Measurements from ENCODE around the gene ANO2. TPM values are rescaled to one million over a fixed set of nuclear protein-coding genes. Genes with fewer than 3 reads are reported as not detected.

The ANO2 gene
- total RNA-seq, 1 donor from 2014 or later, result 1.5 TPM

DNA sequence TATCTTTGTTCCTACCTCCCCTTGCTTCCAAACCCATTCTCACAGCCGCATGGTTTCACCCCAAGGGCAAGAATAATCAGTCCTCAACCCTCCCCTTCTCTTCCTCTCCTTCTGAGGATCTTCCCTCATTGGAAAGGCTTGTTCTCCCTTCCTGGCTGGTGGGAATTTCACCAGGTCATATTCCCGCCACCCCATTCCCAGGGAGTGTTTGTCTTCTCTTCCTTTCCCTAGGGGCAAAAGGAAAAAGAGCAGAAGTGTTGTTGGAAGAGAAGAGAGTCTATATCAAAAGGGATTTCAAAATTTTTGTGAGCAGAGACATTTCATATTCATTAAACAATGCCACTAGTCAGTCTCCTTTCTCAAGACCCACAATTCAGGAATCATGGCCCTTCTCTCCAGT is 176.9 kb downstream of the ANO2 start:
- no peak for DNase-seq (ENCODE audit: low read depth)
- peaks cover 3% of the 10 kb centered on the region for H3K27me3 ChIP-seq (ENCODE audit: control insufficient read depth, insufficient read depth, low read length)
- TF ChIP-seq, protein P1, sequence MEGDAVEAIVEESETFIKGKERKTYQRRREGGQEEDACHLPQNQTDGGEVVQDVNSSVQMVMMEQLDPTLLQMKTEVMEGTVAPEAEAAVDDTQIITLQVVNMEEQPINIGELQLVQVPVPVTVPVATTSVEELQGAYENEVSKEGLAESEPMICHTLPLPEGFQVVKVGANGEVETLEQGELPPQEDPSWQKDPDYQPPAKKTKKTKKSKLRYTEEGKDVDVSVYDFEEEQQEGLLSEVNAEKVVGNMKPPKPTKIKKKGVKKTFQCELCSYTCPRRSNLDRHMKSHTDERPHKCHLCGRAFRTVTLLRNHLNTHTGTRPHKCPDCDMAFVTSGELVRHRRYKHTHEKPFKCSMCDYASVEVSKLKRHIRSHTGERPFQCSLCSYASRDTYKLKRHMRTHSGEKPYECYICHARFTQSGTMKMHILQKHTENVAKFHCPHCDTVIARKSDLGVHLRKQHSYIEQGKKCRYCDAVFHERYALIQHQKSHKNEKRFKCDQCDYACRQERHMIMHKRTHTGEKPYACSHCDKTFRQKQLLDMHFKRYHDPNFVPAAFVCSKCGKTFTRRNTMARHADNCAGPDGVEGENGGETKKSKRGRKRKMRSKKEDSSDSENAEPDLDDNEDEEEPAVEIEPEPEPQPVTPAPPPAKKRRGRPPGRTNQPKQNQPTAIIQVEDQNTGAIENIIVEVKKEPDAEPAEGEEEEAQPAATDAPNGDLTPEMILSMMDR (IDR thresholded peaks at IDR 0.05; ENCODE audit: insufficient read depth, low read length, poor library complexity, severe bottlenecking), result no peak
- no peaks in the 10 kb centered on the region for H3K36me3 ChIP-seq (ENCODE audit: control insufficient read depth, insufficient read depth, low read length)
- no peak overlapping the region for H3K4me3 ChIP-seq (ENCODE audit: low read depth, low read length)

DNA sequence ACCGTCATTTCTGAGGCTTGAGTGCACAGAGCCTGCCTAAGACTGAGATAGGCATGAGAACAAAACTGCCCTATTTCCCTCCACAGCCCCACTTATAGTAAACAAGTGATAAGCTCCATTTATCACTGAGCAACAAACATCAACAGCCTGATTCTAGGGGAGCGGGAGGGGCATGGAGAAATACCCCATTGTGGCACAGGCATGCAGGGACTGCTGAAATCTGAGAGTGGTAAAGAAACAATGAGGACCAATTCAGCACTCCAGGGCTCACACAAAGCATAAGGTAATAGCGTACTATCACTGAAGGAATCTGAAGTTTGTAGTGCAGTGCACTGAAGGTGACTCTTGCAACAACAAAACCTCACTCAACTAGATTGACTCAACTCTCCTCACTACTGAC is 186.7 kb downstream of the ANO2 start:
- Histone ChIP-seq H3K27me3 (ENCODE audit: control insufficient read depth, insufficient read depth, low read length) (no peaks in the 10 kb centered on the region), H3K4me3 (ENCODE audit: low read depth, low read length) (no peak overlapping the region), H3K36me3 (ENCODE audit: control insufficient read depth, insufficient read depth, low read length) (no peaks in the 10 kb centered on the region)
- TF ChIP-seq, protein P1 (IDR thresholded peaks at IDR 0.05; ENCODE audit: insufficient read depth, low read length, poor library complexity, severe bottlenecking), result no peak
- no peak for DNase-seq (ENCODE audit: low read depth)

DNA sequence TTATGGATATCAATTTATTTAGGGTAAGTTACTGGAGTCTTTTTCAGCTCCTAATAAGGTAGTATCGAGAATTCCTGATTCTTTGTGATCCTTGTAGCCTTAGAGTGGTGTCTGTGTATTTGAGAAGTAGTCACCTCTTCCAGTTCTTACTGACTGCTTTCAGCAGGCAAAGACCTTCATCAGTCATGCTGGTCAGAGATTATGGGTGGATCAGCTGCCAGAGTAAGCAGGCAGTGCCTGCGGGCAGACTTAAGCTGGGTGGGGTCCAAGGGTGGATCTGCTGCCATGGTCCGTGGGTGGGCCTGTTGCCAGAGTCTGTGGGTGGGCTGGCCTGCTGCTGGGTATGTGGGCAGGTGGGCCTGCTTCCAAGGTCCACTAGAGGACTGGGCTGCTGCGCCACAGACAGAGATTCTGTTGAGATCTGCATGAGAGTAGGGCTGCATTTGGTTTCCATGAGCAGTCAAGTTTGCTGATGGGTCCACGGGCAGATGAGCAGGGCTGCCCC is 188.7 kb downstream of the ANO2 start:
- no peak overlapping the region for H3K4me3 ChIP-seq (ENCODE audit: low read depth, low read length)
- TF ChIP-seq, protein P1 (IDR thresholded peaks at IDR 0.05; ENCODE audit: insufficient read depth, low read length, poor library complexity, severe bottlenecking), result no peak
- no peaks in the 10 kb centered on the region for H3K36me3 ChIP-seq (ENCODE audit: control insufficient read depth, insufficient read depth, low read length)
- no peak for DNase-seq (ENCODE audit: low read depth)
- H3K27me3 ChIP-seq (ENCODE audit: control insufficient read depth, insufficient read depth, low read length), result no peaks in the 10 kb centered on the region

DNA sequence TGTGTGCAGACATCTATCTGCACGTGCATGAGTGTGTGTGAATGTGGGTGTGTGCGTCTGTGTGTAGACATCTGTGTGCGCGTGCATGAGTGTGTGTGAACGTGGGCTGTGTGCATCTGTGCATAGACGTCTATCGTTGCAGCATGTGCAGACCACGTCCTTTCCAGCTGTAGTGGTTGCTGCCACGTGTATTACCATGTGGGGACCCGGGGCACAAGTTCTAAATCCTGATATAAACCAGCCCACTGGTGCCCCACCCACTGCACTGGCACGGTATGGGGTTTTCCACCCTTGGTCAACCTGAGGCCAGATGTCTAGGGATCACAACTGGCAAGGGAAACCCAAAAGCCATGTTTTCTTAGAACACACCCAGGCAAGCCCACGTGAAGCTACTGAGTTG is 197.0 kb downstream of the ANO2 start:
- TF ChIP-seq, protein P1 (IDR thresholded peaks at IDR 0.05; ENCODE audit: insufficient read depth, low read length, poor library complexity, severe bottlenecking), result no peak
- Histone ChIP-seq H3K27me3 (ENCODE audit: control insufficient read depth, insufficient read depth, low read length) (no peaks in the 10 kb centered on the region), H3K36me3 (ENCODE audit: control insufficient read depth, insufficient read depth, low read length) (no peaks in the 10 kb centered on the region), H3K4me3 (ENCODE audit: low read depth, low read length) (no peak overlapping the region)
- no peak for DNase-seq (ENCODE audit: low read depth)

DNA sequence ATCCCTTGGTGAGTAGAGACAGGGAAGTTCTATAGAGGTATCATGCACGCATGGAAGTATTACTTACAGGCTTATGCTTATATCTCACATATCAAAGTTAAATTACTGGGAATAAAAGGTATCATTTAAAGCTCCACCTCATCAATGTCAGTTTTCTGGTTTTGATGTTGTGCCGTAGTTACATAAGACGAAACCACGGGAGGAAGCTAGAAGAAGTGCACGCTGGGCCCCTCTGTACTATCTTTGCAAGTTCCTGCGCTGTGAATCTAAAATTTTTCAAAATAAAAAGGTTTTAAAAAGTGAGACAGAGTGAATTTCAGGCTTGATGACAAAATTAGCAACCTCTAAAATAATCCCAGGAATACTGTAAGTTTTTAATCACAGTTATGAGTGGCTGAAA is 198.1 kb downstream of the ANO2 start:
- TF ChIP-seq, protein P1 (IDR thresholded peaks at IDR 0.05; ENCODE audit: insufficient read depth, low read length, poor library complexity, severe bottlenecking), result no peak
- Histone ChIP-seq H3K36me3 (ENCODE audit: control insufficient read depth, insufficient read depth, low read length) (no peaks in the 10 kb centered on the region), H3K27me3 (ENCODE audit: control insufficient read depth, insufficient read depth, low read length) (no peaks in the 10 kb centered on the region), H3K4me3 (ENCODE audit: low read depth, low read length) (no peak overlapping the region)
- no peak for DNase-seq (ENCODE audit: low read depth)
